Kidney (tissue), 14 donors: ENCODE data around the gene PPP1R14D. TPM values are rescaled to one million over a fixed set of nuclear protein-coding genes. Genes with fewer than 3 reads are reported as not detected.

Source experiments
- DNase-seq, 5 donors: peaks; one replicate each; pipeline ENCODE4 v3.0.0-alpha.2; 2013 to 2020
- FAIRE-seq: peaks from 2 replicates; lab custom pipeline; 2012; peaks lifted over from hg19 to GRCh38; lab: Jason Lieb, UNC
- H3K27ac ChIP-seq, 2 donors: one replicate each; pipeline ENCODE4 v1.7.0; 2013; ENCODE audit warnings: low read depth in 2 of 2, low read length in 2 of 2, inconsistent platforms in 1 of 2
- H3K27me3 ChIP-seq: one replicate; pipeline ENCODE4 v1.7.1; 2013; ENCODE audit warnings: low read length, inconsistent platforms; ENCODE audit not compliant: control insufficient read depth, insufficient read depth
- H3K36me3 ChIP-seq, 3 donors: one replicate each; pipeline versions ENCODE4 v1.7.0 to v1.7.1; 2013; ENCODE audit warnings: low read length in 3 of 3, control low read depth in 1 of 3, inconsistent platforms in 1 of 3; ENCODE audit not compliant: insufficient read depth in 3 of 3, control insufficient read depth in 2 of 3
- H3K4me1 ChIP-seq, 3 donors: one replicate each; pipeline versions ENCODE4 v1.7.0 to v1.7.1; 2013; ENCODE audit warnings: low read length in 3 of 3, inconsistent platforms in 1 of 3, low read depth in 1 of 3; ENCODE audit not compliant: control insufficient read depth in 2 of 3, insufficient read depth in 2 of 3
- H3K4me3 ChIP-seq, 3 donors: one replicate each; pipeline versions ENCODE4 v1.7.0 to v1.8.1; 2013; ENCODE audit warnings: low read length in 3 of 3, control low read depth in 1 of 3, inconsistent platforms in 1 of 3
- H3K9ac ChIP-seq, 3 donors: one replicate each; pipeline versions ENCODE4 v1.7.0 to v1.7.1; 2013; ENCODE audit warnings: low read length in 3 of 3, control low read depth in 1 of 3, inconsistent platforms in 1 of 3
- H3K9me3 ChIP-seq, 3 donors: one replicate each; pipeline versions ENCODE4 v1.7.0 to v1.7.1; 2013; ENCODE audit warnings: low read length in 3 of 3, control low read depth in 1 of 3, inconsistent platforms in 1 of 3; ENCODE audit not compliant: control insufficient read depth in 2 of 3, insufficient read depth in 1 of 3
- CTCF ChIP-seq: IDR thresholded peaks from 3 replicates; pipeline ENCODE4 v1.5.1; 2012; ENCODE audit warnings: mild to moderate bottlenecking, moderate library complexity, borderline replicate concordance; ENCODE audit not compliant: insufficient read depth; ENCODE audit errors: extremely low read depth
- intact Hi-C: fragments of 100-400 bp; cut with DNase I; formaldehyde crosslinking; loops from one replicate; pipeline ENCODE4 v1.11.1; 2022
- polyA plus RNA-seq: library from polyadenylated mRNA; stranded (reverse); fragments of 350-450 nt; fragmentation: Illumina TruSeq; extraction: RNeasy Lipid Tissue Mini Kit (QIAGEN cat#74804); gene quantifications from one replicate; pipeline ENCODE4 v1.2.3, GENCODE V29; 2014; ENCODE audit warnings: low read depth, low replicate concordance; ENCODE audit not compliant: insufficient read depth
- total RNA-seq: library from RNA; stranded (reverse); fragmentation: NEBNext Ultra II Directional; extraction: Animal tissue kit (Norgen Biotek cat#: 25700); gene quantifications from one replicate; pipeline ENCODE4 v1.2.1, GENCODE V29; 2021
- donor health status: control.
- donor health status: control.
- donor health status: control.
- donor health status: control.
- donor health status: control.
- donor health status: DM: yes; HTN: yes; CAD: no.
- donor health status: Normal renal cell carcinoma (clear cell type).

The PPP1R14D gene
- total and polyA plus RNA-seq, 2 donors from 2014 or later, result 4.0 TPM; not detected in 1

GRCh38 chr15:40792394-40792793, 36.1 kb downstream of the PPP1R14D start:
- Histone ChIP-seq H3K27me3 (no peaks in the 10 kb centered on the region), H3K4me3 (no peak overlapping the region), H3K9me3 (no peaks in the 10 kb centered on the region), H3K27ac (no peak overlapping the region), H3K4me1 (peaks cover 5 to 23% (median 14%) of the 10 kb centered on the region in 3 donors), H3K9ac (no peak overlapping the region), H3K36me3 (no peaks in the 10 kb centered on the region)
- intact Hi-C loops, result no loop called here
- no peak for DNase-seq
- no peak for TF ChIP-seq CTCF
- FAIRE-seq, result no peak

- no peak for DNase-seq
- FAIRE-seq, result no peak
- Histone ChIP-seq H3K4me3 (no peak overlapping the region), H3K27me3 (no peaks in the 10 kb centered on the region), H3K36me3 (no peaks in the 10 kb centered on the region), H3K9me3 (no peaks in the 10 kb centered on the region), H3K27ac (no peak overlapping the region), H3K4me1 (peaks cover 5 to 33% (median 22%) of the 10 kb centered on the region in 3 donors), H3K9ac (no peak overlapping the region)
- intact Hi-C loops, result no loop called here
- no peak for TF ChIP-seq CTCF
Measured at GRCh38 chr15:40790718-40791117, 37.8 kb downstream of the PPP1R14D start.

- no peak for DNase-seq
- Histone ChIP-seq H3K4me1 (peaks cover 5 to 40% (median 26%) of the 10 kb centered on the region in 3 donors), H3K36me3 (no peaks in the 10 kb centered on the region), H3K9me3 (no peaks in the 10 kb centered on the region), H3K27me3 (no peaks in the 10 kb centered on the region), H3K4me3 (no peak overlapping the region), H3K27ac (no peak overlapping the region), H3K9ac (no peak overlapping the region)
- no peak for FAIRE-seq
- intact Hi-C loops, result no loop called here
- no peak for TF ChIP-seq CTCF
Measured at GRCh38 chr15:40789999-40790398, 38.5 kb downstream of the PPP1R14D start.

GRCh38 chr15:40789119-40789518, 39.4 kb downstream of the PPP1R14D start:
- intact Hi-C loops, result no loop called here
- Histone ChIP-seq H3K9ac (no peak overlapping the region), H3K27me3 (no peaks in the 10 kb centered on the region), H3K4me1 (peaks cover 5 to 40% (median 26%) of the 10 kb centered on the region in 3 donors), H3K36me3 (no peaks in the 10 kb centered on the region), H3K4me3 (no peak overlapping the region), H3K9me3 (no peaks in the 10 kb centered on the region), H3K27ac (peak overlapping the region in 1 of 2 donors; percentile 27)
- FAIRE-seq (no peak), DNase-seq (peak in 2 of 5 donors; percentile 9 to 43)
- no peak for TF ChIP-seq CTCF
